Endometrial microvascular endothelial cells (primary cell): Measurements from ENCODE around the gene AP5M1. TPM values are rescaled to one million over a fixed set of nuclear protein-coding genes. Genes with fewer than 3 reads are reported as not detected.
"Not testable (repeated sequence)": the region's sequence is repeated elsewhere in the genome, so short reads cannot be mapped to it uniquely, and the experiment has no call there.

Experiments used
- in situ Hi-C: cut with HindIII; loops from 2 replicates; pipeline ENCODE4 v1.10.0; 2017; ENCODE audit warnings: low sequenced_read_pairs, low pct_unique_long_range_greater_than_20kb; ENCODE audit errors: inconsistent ontology term
- total RNA-seq: library from RNA; depleted of rRNA; stranded (reverse); fragments of >200 nt; gene quantifications from one replicate; pipeline ENCODE4 v1.2.3, GENCODE V29; 2015; ENCODE audit errors: inconsistent ontology term

The AP5M1 gene, protein sequence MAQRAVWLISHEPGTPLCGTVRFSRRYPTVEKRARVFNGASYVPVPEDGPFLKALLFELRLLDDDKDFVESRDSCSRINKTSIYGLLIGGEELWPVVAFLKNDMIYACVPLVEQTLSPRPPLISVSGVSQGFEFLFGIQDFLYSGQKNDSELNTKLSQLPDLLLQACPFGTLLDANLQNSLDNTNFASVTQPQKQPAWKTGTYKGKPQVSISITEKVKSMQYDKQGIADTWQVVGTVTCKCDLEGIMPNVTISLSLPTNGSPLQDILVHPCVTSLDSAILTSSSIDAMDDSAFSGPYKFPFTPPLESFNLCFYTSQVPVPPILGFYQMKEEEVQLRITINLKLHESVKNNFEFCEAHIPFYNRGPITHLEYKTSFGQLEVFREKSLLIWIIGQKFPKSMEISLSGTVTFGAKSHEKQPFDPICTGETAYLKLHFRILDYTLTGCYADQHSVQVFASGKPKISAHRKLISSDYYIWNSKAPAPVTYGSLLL
- 26.8 TPM for total RNA-seq

DNA sequence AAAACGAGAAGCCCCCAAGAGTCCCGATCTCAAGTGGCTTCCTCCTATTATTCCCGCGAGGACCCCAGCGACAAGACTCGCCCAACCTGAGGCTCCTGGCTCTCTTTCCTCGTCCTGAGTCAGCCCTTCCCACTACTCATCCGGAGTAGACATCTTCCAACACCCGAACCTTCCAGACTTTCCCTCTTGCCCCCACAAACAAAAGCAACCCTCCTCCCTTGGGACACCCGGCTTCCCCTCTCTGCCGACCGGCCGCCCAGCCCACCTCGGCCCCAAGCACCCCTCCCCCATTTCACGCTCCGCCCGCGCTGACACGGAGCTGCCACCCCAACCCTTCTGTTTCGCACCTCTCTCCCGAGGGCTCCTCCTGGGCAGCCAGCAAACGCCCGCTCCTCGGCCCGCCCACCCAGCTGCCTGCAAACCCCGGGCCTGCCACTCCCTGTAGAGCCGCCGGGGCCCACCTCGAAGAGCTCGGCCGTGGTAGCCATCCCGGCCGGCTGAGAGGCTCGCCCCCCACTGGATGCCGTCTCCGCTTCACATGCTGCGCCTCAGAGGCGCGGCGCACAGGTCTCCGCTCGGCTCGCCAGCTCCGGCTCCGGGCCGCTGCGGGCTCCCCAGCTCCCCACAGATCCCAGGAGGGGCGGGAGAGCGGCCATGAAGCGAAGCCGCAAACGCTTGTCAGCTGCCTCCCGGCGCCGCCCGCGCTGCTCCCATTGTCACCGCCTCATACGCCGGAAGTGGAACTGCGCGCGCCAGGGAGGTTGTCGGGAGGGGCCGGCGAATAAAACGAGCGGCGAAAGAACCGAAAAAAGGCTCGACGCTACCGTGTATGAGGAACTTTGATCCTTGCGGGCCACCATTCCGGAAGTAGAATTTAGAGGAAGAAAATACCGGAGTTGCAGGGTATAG is at the start of gene AP5M1, which contains the start of gene EXOC5:
Gene AP5M1, plus strand, starts transcription at position 811 of the 909 bp plus-strand sequence. CDS start 344 bp downstream, outside the sequence.
Gene EXOC5, minus strand, starts transcription at position 745 of the 909 bp plus-strand sequence. Its CDS starts 257 bp downstream, at position 488.
- in situ Hi-C loops, result no loop called here

DNA sequence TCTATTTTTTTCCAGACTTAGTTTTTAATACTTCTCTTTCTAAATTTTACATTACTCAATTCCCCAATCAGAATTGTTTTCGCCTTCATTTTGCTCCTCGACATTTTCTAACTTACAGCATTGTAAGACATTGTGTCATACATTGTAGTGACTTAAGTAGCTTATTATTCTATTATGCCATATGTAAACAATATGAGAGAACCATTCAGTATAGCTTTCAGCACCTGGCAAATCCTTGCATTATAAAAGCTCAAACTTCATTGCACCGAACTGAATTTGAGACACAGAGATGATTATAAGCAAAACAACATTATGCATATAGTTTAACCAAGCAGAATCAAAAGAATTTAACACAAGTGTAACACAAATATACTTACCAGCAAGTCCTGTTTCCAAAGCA is 46.8 kb upstream of the AP5M1 start:
- in situ Hi-C loops, result no loop called here

DNA sequence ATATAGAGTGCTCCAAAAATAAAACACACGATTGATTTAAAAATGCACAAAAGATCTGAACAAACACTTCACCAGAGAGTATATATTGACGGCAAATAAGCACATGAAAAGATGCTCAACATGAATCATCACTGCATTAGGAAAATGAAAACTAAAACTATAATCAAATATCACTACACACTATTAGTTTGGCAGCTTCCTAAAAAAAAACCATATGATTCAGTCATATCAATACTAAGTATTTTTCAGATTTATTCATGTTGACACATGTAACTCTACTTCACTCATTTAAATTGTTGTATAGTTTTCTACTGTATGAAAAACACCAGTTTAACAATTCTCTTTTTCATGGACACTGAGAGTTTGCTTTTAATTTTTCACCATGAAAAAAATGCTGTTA is 41.7 kb upstream of the AP5M1 start:
- in situ Hi-C loops, result no loop called here

DNA sequence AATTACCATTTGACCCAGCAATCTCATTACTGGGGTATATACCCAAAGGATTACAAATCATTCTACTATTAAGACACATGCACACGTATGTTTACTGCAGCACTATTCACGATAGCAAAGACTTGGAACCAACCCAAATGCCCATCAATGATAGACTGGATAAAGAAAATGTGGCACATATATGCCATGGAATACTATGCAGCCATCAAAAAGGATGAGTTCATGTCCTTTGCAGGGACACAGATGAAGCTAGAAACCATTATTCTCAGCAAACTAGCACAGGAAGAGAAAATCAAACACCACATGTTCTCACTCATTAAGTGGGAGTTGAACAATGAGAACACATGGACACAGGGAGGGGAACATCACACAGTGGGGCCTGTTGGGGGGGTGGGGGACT is 40.5 kb upstream of the AP5M1 start:
- in situ Hi-C loops, result not testable (repeated sequence)

DNA sequence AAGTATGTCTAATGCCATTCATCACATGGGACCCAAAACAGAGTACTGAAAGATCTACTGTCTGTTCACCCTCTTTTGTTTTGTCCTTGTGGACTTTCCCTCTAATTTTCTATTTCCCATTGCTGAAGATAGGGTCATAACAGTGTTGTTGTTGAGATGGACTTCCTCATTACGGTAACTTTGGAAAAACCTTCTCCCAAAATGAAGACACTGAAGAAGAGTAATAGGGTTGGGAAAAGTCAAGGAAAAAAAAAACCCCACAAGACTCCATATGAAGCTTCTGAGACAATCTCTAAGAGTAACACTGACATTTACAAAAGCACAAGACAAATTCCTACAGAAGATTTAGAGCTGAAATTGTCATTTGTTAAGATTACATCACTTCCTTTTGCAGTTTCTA is 36.8 kb upstream of the AP5M1 start:
- in situ Hi-C loops, result no loop called here

DNA sequence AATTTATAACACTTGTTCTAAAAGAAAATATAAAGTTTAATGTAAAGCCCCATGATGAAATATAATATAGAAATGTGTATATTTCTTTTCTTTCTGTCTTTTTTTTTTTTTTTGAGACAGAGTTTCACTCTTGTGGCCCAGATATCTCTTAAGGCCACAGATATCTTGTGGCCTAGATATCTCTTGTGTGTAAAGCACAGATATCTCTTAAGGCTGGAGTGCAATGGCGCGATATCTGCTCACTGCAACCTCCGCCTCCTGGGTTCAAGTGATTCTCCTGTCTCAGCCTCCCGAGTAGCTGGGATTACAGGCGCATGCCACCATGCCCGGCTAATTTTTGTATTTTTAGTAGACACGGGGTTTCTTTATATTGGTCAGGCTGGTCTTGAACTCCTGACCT is 28.7 kb upstream of the AP5M1 start:
- in situ Hi-C loops, result not testable (repeated sequence)

DNA sequence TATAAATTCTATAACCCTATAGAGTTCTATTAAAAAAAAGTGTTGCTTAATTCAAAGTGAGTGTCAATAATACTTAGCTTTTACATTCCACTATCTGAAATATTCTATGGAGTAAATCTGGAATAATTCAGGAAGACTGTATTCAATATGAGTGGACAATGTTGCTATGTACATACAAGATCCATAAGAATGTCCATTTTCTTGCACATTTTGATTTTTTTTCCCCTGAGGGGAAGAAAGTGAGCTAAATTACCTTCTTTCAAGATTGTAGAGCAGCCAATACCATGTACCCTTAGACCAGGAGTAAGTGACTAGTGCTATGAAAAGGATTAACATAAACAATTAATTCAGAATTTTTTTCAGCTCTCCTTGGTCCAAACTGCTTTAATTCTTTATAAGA is 25.5 kb upstream of the AP5M1 start:
- in situ Hi-C loops, result no loop called here

DNA sequence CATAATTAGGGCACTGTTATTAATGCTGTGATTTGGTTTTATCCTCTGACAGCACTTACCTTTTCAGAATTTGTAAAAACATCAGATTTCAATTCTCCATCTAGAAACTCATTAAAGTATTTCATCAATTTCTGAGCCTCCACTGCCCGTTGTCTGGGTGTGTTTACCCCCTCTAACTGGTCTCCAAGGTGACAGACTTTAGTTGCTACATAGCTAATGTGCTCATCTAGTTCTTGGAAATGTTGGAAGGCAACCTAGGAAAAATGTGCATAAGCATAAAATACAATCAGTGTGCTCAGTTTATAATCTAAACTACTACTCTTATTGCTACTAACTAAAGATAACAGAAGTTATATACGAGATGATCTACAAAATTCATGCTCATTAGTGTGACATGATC is 24.7 kb upstream of the AP5M1 start:
- in situ Hi-C loops, result no loop called here

DNA sequence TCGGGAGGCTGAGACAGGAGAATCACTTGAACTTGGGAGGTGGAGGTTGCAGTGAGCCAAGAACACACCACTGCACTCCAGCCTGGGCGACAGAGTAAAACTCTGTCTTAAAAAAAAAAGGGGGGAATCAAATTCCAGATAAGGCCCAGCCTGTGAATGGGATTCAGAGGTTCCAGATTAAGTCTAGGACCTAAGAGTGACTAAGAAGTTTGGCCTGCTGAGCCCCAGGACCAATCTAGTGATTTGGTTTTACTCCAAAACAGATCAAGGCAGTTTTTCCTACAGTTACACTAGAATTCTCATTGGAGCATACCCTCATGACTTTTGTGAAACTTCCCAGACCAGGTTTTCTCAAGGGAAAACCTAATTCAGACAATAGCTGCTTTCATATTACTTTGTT is 22.8 kb upstream of the AP5M1 start:
- in situ Hi-C loops, result no loop called here

DNA sequence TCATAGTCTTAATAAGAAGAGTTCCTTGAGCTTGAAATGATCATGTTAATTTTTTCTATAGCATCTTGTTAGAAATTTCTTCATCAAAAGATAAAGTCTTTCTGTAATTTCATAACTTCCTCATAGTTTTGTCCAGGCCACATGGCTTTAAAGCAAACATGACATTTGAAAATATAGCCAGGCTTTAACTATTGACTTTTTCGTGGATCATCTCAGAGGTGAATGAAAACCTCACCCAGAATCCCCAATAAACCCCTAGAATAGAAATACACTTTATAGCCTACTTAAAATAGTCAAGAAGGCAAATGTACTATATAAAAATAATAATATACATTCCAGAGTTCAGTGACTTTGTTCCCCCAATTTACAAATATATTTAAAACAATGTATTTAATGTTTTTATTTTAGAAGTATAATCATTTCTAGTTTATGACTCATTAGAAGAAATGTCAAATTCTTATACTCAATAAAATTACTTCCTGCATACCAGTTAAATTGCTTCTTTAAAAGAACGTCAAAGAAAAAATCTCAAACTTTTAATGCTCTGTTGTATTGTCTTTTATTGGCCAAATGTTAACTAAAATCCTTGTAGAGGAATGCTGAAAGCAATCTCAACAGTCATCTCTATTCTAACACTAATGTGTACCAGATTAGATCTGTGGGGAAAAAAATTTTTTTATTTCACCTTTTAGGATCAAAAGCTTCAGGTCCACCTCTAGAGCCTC is 21.7 kb upstream of the AP5M1 start:
- in situ Hi-C loops, result no loop called here

DNA sequence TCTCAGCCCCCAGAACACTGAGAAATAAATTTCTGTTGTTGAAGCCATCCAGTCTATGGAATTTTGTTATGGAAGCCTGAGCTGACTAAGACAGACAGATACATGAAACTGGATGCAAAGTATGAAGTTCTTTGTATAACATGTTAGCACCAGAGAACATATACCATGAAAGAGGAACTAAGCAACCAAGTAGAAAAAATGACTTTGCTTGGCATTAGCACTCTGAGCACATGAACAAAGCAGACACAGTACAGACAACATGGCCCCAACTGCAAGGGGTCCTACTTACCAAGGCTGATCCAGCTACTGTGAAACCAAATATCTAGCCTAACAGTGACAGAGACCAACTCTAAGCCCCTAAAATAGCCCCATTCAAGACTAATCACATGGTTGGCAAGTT is 13.9 kb upstream of the AP5M1 start:
- in situ Hi-C loops, result no loop called here

DNA sequence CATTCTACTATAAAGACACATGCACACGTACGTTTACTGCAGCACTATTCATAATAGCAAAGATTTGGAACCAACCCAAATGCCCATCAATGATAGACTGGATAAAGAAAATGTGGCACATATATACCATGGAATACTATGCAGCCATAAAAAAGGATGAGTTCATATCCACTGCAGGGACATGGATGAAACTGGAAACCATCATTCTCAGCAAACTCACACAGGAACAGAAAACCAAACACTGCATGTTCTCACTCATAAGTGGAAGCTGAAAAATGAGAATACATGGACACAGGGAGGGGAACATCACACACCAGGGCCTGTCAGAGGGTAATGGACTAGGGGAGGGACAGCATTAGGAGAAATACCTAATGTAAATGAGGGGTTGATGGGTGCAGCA is 10.6 kb upstream of the AP5M1 start:
- in situ Hi-C loops, result not testable (repeated sequence)

DNA sequence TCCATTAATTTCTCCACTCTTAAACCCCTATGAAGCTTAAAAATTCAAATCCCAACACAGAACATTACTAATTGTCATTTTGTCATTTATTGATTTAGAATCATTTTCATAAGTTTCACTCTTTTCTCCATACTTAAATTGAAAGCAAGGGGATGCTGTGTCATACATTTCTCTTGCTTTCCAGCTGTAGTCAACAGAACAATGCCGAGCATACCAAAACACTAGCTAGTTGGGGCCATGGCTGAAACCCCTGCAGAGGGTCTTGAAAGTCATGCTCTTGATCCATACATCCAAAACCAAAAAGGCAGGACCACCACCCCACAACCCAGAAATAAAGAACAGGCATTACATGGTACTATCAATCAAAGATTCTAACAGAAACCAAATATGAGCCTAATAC is 9.1 kb upstream of the AP5M1 start:
- in situ Hi-C loops, result no loop called here

DNA sequence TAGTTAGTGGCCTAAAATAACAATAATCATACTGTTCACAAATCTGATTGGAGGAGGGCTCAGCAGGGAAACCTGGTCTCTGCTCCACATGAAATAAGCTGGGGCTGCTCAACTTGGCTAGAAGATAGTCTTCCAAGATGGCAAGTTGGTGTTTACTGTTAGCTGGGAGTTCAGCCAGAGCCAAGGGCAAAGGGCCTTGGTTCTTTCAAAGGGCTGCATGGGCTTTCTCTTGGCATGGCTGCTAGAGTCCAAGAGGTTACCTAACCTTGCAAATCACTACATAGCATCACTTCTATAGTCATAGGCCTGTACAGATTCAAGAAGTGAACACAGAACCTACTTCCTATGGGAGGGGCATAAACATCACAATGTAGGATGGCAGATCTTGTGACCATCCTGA is 7.2 kb upstream of the AP5M1 start:
- in situ Hi-C loops, result no loop called here

DNA sequence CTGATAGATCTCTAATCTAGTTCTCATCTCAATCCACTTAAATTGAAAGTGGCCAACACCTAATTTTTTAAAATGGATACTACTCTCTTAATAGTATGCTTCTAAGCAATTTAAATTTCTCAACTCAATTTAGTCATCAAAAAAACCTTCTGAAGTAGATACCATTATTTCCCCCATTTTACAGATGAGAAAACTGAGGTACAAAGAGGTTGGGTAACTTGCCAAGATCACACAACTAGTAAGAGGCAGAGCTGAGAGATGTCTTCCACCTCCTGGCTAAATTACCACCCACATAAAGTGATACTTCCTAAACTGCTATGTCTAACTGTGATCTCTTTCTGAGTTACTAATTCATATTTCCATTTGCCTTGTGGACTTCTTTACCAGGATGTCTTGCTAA is 6.7 kb upstream of the AP5M1 start:
- in situ Hi-C loops, result no loop called here

DNA sequence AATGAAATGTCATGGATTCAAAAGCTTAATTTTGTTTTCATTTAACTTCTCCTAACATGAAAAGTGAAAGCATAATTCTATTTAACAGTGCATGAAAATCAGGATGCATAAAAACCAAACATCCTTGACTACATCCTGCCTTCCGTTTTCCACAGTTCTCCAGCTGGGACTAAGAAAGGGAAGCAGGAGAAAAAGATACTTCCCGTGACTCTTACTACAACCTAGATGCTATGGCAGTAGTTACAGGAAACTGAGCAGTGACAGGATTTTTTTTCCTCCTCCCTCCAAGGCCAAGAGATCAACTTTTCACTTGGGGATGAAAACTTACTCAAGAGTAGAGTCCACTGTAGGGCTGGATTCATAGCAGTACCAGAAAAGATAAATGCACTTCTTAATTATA is 2.7 kb upstream of the AP5M1 start:
- in situ Hi-C loops, result no loop called here

DNA sequence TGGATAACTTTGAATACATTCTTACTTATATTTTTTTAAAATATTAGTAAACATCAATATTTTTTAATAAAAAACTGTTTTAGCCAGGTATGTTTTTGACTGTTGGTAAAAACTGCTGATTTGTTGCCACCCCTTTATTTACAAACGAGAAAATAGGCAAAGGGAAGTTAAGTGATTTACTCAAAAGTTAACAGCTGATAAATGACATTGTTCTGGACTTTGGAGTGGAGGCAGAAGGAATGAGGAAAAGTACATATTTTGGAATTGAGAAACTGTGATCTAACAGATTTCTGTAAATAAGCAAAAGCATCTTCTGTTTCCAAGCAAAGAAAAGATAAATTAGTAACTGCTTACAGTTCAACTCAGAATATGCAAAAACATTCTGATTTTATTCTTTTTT is 4.5 kb downstream of the AP5M1 start:
- in situ Hi-C loops, result no loop called here

DNA sequence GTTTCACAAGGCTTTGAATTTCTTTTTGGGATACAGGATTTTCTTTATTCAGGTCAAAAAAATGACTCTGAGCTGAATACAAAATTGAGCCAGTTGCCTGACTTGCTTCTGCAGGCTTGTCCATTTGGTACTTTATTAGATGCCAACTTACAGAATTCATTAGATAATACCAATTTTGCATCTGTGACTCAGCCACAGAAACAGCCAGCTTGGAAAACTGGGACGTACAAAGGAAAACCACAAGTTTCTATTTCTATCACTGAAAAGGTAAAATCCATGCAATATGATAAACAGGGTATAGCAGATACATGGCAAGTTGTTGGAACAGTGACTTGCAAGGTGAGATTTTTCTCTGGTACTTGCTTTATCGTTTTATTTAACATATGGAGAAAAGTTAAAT is 5.8 kb downstream of the AP5M1 start:
- in situ Hi-C loops, result no loop called here

DNA sequence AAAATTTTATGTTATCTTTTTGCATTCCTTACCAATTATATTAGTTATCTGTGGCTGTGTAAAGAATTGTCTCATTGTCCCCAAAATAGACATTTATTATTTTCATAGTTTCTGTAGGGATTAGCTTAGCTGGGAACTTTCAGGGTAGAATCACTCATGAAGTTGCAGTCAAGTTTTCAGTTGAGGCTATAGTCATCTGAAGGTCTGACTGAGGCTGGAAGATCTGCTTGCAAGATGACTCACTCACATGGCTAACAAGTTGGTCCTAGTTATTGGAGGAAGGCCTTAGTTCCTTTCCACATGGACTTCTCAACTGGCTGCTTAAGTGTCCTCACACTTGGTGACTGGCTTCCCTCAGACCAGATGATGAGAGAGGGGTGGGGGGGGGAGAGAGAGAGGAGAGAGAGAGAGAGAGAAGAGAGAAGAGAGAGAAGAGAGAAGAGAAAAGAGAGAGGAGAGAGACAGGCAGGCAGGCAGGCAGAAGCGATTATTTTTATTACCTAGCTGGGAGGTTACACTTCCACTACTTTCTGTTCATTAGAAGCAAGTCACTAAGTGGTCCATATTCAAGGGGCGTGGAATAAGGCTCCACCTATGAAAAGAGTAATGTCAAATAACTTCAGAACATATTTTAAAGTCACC is 6.4 kb downstream of the AP5M1 start:
- in situ Hi-C loops, result no loop called here
